PC-3 (cell line): ENCODE results near the gene SPATA16. TPM values are rescaled to one million over a fixed set of nuclear protein-coding genes. Genes with fewer than 3 reads are reported as not detected.

ENCODE experiments used
- ATAC-seq: fragments of 200-7000 bp; cut with Tn5 transposase; 2 replicates; pipeline ENCODE4 v1.9.1; 2020; ENCODE audit warnings: mild to moderate bottlenecking, moderate library complexity
- BruUV-seq: library from RNA; stranded (reverse); fragments of 400-500 nt; replicated peaks from 2 replicates; lab custom pipeline; 2021; lab: Mats Ljungman, UMichigan
- CTCF ChIA-PET: fragments of 300-600 bp; sonication (Branson Sonifier 250); formaldehyde crosslinking; loops from one replicate; lab custom pipeline; 2022; ENCODE audit warnings: antibody characterized with exemption; lab: Charles Lee
- POLR2A ChIA-PET: fragments of 300-600 bp; sonication (Branson Sonifier 250); formaldehyde crosslinking; loops from one replicate; lab custom pipeline; 2022; ENCODE audit warnings: antibody characterized with exemption; ENCODE audit not compliant: unreplicated experiment; lab: Charles Lee
- DNase-seq: peaks from one replicate; pipeline ENCODE4 v3.0.0-alpha.2; 2015
- H2AFZ ChIP-seq: fragments of 300-600 bp; sonication (generic); 2 replicates; pipeline ENCODE4 v1.6.0; 2016; ENCODE audit warnings: antibody characterized with exemption, low read length
- H3F3A ChIP-seq: fragments of 300-600 bp; sonication (generic); one replicate; pipeline ENCODE4 v1.6.0; 2017; ENCODE audit warnings: antibody characterized with exemption, low read length, control low read depth, mild to moderate bottlenecking; ENCODE audit not compliant: unreplicated experiment
- H3K27ac ChIP-seq: fragments of 300-600 bp; sonication (generic); 2 replicates; pipeline ENCODE4 v1.5.1; 2016; ENCODE audit warnings: mild to moderate bottlenecking, low read length
- H3K27me3 ChIP-seq: fragments of 300-600 bp; sonication (generic); 2 replicates; pipeline ENCODE4 v1.6.1; 2016; ENCODE audit warnings: low read length, mixed read lengths
- H3K36me3 ChIP-seq: fragments of 300-600 bp; sonication (generic); 2 replicates; pipeline ENCODE4 v1.6.1; 2016; ENCODE audit warnings: low read depth, mixed run types, low read length, mixed read lengths
- H3K4me1 ChIP-seq: fragments of 300-600 bp; sonication (generic); 2 replicates; pipeline ENCODE4 v1.5.1; 2016; ENCODE audit warnings: low read length; ENCODE audit not compliant: insufficient read depth
- H3K4me2 ChIP-seq: fragments of 300-600 bp; sonication (generic); 2 replicates; pipeline ENCODE4 v1.6.0; 2016; ENCODE audit warnings: low read length
- H3K4me3 ChIP-seq: fragments of 300-600 bp; sonication (generic); 2 replicates; pipeline ENCODE4 v1.5.1; 2016; ENCODE audit warnings: mild to moderate bottlenecking, low read length, mixed read lengths
- H3K79me2 ChIP-seq: fragments of 300-600 bp; sonication (generic); 2 replicates; pipeline ENCODE4 v1.6.1; 2017; ENCODE audit warnings: low read length, mixed read lengths
- H3K9ac ChIP-seq: fragments of 300-600 bp; sonication (generic); 2 replicates; pipeline ENCODE4 v1.6.0; 2016; ENCODE audit warnings: mild to moderate bottlenecking, low read length
- H3K9me2 ChIP-seq: fragments of 300-600 bp; sonication (generic); replicated peaks from 2 replicates; pipeline ENCODE4 v1.6.1; 2016; ENCODE audit warnings: mixed run types, low read length, mixed read lengths
- H3K9me3 ChIP-seq: fragments of 300-600 bp; sonication (generic); 2 replicates; pipeline ENCODE4 v1.6.1; 2016; ENCODE audit warnings: low read length, mixed read lengths
- H4K20me1 ChIP-seq: fragments of 300-600 bp; sonication (generic); 2 replicates; pipeline ENCODE4 v1.6.1; 2016; ENCODE audit warnings: low read length, mixed read lengths
- EZH2 ChIP-seq: fragments of 300-600 bp; sonication (generic); IDR thresholded peaks from one replicate; pipeline ENCODE4 v1.6.1; 2017; ENCODE audit warnings: antibody characterized with exemption, mild to moderate bottlenecking, low read length; ENCODE audit not compliant: unreplicated experiment
- EZH2phosphoT487 ChIP-seq: fragments of 300-600 bp; sonication (generic); IDR thresholded peaks from 2 replicates; pipeline ENCODE4 v1.6.1; 2018; ENCODE audit warnings: mild to moderate bottlenecking, antibody characterized with exemption, low read length, borderline replicate concordance
- intact Hi-C: fragments of 100-400 bp; cut with micrococcal nuclease; formaldehyde crosslinking; loops from 2 replicates; pipeline ENCODE4 v1.9.0; 2023
- total RNA-seq: library from RNA; depleted of rRNA; stranded (reverse); fragments of >200 nt; gene quantifications from 2 replicates; pipeline ENCODE4 v1.2.3, GENCODE V29; 2014
- TF ChIP-seq, protein P1 (sequence below): fragments of 300-600 bp; sonication (generic); conservative IDR thresholded peaks from 2 replicates; pipeline ENCODE4 v1.5.1; 2017; ENCODE audit warnings: antibody characterized with exemption, low read depth, mild to moderate bottlenecking, low read length

SPATA16 gene
- total RNA-seq, 1 experiment from 2014 or later, result not detected

GRCh38 chr3:173003471-173003870 lies 137.6 kb downstream of the SPATA16 start:
- H2AFZ ChIP-seq, result no peak overlapping the region
- no peak overlapping the region for H3K4me2 ChIP-seq
- no peaks in the 10 kb centered on the region for H3K79me2 ChIP-seq
- no peak overlapping the region for H3K27ac ChIP-seq
- CTCF ChIA-PET, result no interaction called here
- H3K36me3 ChIP-seq, result no peaks in the 10 kb centered on the region
- H4K20me1 ChIP-seq, result no peaks in the 10 kb centered on the region
- intact Hi-C loops, result no loop called here
- POLR2A ChIA-PET, result no interaction called here
- H3K4me3 ChIP-seq, result no peak overlapping the region
- no peaks in the 10 kb centered on the region for H3F3A ChIP-seq
- H3K9me2 ChIP-seq, result no peaks in the 10 kb centered on the region
- H3K9ac ChIP-seq, result no peak overlapping the region
- ATAC-seq (no peak), DNase-seq (no peak)
- H3K4me1 ChIP-seq, result no peaks in the 10 kb centered on the region
- no peaks in the 10 kb centered on the region for H3K9me3 ChIP-seq
- TF ChIP-seq, protein P1, sequence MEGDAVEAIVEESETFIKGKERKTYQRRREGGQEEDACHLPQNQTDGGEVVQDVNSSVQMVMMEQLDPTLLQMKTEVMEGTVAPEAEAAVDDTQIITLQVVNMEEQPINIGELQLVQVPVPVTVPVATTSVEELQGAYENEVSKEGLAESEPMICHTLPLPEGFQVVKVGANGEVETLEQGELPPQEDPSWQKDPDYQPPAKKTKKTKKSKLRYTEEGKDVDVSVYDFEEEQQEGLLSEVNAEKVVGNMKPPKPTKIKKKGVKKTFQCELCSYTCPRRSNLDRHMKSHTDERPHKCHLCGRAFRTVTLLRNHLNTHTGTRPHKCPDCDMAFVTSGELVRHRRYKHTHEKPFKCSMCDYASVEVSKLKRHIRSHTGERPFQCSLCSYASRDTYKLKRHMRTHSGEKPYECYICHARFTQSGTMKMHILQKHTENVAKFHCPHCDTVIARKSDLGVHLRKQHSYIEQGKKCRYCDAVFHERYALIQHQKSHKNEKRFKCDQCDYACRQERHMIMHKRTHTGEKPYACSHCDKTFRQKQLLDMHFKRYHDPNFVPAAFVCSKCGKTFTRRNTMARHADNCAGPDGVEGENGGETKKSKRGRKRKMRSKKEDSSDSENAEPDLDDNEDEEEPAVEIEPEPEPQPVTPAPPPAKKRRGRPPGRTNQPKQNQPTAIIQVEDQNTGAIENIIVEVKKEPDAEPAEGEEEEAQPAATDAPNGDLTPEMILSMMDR, result no peak
- TF ChIP-seq EZH2phosphoT487 (no peak), EZH2 (no peak)
- peaks cover 50% of the 10 kb centered on the region for H3K27me3 ChIP-seq
- BruUV-seq, result no TSS peak

DNA sequence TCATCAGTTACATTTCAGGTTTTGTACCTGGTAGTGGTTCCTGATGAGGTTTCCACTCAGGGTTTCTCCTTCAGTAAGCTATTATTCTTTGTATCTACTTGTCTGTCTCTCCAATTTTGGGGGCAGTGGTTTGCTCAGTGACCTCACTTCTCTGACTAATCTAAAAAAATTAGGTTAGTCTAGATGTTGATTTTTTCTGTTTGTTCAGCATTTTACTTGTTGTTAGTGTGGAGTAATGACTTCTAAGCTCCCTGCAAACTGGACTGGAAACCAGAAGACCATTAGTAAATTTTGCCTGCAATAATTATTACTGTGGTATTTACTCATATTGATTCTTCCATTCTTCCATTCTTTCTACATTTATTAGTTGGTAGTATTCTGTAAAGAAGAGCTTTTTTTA lies 139.4 kb downstream of the SPATA16 start:
- CTCF ChIA-PET, result no interaction called here
- intact Hi-C loops, result no loop called here
- no TSS peak for BruUV-seq

GRCh38 chr3:173000553-173000952 lies 140.5 kb downstream of the SPATA16 start:
- no peaks in the 10 kb centered on the region for H3K4me1 ChIP-seq
- H3K9ac ChIP-seq, result no peak overlapping the region
- H3K36me3 ChIP-seq, result no peaks in the 10 kb centered on the region
- no TSS peak for BruUV-seq
- peaks cover 44% of the 10 kb centered on the region for H3K27me3 ChIP-seq
- no peak for ATAC-seq
- intact Hi-C loops, result no loop called here
- H3F3A ChIP-seq, result no peaks in the 10 kb centered on the region
- ChIA-PET POLR2A (no interaction called here), CTCF (no interaction called here)
- H3K27ac ChIP-seq, result no peak overlapping the region
- no peaks in the 10 kb centered on the region for H3K79me2 ChIP-seq
- H3K9me2 ChIP-seq, result no peaks in the 10 kb centered on the region
- TF ChIP-seq EZH2phosphoT487 (no peak), EZH2 (no peak)
- TF ChIP-seq, protein P1, result no peak
- no peak for DNase-seq
- H3K9me3 ChIP-seq, result no peaks in the 10 kb centered on the region
- no peak overlapping the region for H2AFZ ChIP-seq
- no peak overlapping the region for H3K4me3 ChIP-seq
- H4K20me1 ChIP-seq, result no peaks in the 10 kb centered on the region
- H3K4me2 ChIP-seq, result no peak overlapping the region

More for the DNA sequence above, 139.4 kb downstream of the SPATA16 start:
- Histone ChIP-seq H3K4me1 (no peaks in the 10 kb centered on the region), H3K4me3 (no peak overlapping the region), H3F3A (no peaks in the 10 kb centered on the region), H3K27me3 (peaks cover 48% of the 10 kb centered on the region), H3K9me3 (no peaks in the 10 kb centered on the region), H2AFZ (no peak overlapping the region), H3K9me2 (no peaks in the 10 kb centered on the region), H3K79me2 (no peaks in the 10 kb centered on the region), H3K27ac (no peak overlapping the region), H3K4me2 (no peak overlapping the region), H4K20me1 (no peaks in the 10 kb centered on the region), H3K36me3 (no peaks in the 10 kb centered on the region), H3K9ac (no peak overlapping the region)
- POLR2A ChIA-PET, result no interaction called here
- ATAC-seq (no peak), DNase-seq (no peak)
- TF ChIP-seq EZH2 (no peak), EZH2phosphoT487 (no peak)
- TF ChIP-seq, protein P1, result no peak
